ENCODE data around the gene CCDC97. TPM values are rescaled to one million over a fixed set of nuclear protein-coding genes. Genes with fewer than 3 reads are reported as not detected.

The CCDC97 gene
- polyA plus RNA-seq (ENCODE audit: insufficient read length in 3 of 3) = 10 to 100 TPM; 30.9 to 37.8 (median 32.5) TPM
- long read RNA-seq, donor 1, partial matches to known transcripts = 0 of 1 reads
- long read RNA-seq, donor 1, other reads (novel, unspliced or antisense) = 0 of 1 reads
- long read RNA-seq, donor 2, partial matches to known transcripts = 0 of 3 reads
- long read RNA-seq, donor 2, other reads (novel, unspliced or antisense) = 0 of 3 reads
- long read RNA-seq, donor 3, transcript CCDC97-201 (5 exons, 3,322 nt) = major isoform, 9 of 43 reads
- long read RNA-seq, donor 3, partial matches to known transcripts = 34 of 43 reads
- long read RNA-seq, donor 3, other reads (novel, unspliced or antisense) = 0 of 43 reads
- long read RNA-seq, donor 4, transcript CCDC97-201 (5 exons, 3,322 nt) = major isoform, 7 of 16 reads
- long read RNA-seq, donor 4, partial matches to known transcripts = 9 of 16 reads
- long read RNA-seq, donor 4, other reads (novel, unspliced or antisense) = 0 of 16 reads
- long read RNA-seq, donor 5, transcript CCDC97-201 (5 exons, 3,322 nt) = major isoform, 13 of 20 reads
- long read RNA-seq, donor 5, partial matches to known transcripts = 5 of 20 reads
- long read RNA-seq, donor 5, other reads (novel, unspliced or antisense) = 0 of 20 reads
- long read RNA-seq, donor 6, partial matches to known transcripts = 0 of 1 reads
- long read RNA-seq, donor 6, other reads (novel, unspliced or antisense) = 0 of 1 reads
- long read RNA-seq, donor 7, transcript CCDC97-201 (5 exons, 3,322 nt) = major isoform, 7 of 26 reads
- long read RNA-seq, donor 7, partial matches to known transcripts = 10 of 26 reads
- long read RNA-seq, donor 7, other reads (novel, unspliced or antisense) = 6 of 26 reads
- long read RNA-seq, donor 8, transcript CCDC97-201 (5 exons, 3,322 nt) = major isoform, 8 of 16 reads
- long read RNA-seq, donor 8, partial matches to known transcripts = 6 of 16 reads
- long read RNA-seq, donor 8, other reads (novel, unspliced or antisense) = 0 of 16 reads
- long read RNA-seq, donor 9, transcript CCDC97-201 (5 exons, 3,322 nt) = major isoform, 7 of 31 reads
- long read RNA-seq, donor 9, partial matches to known transcripts = 9 of 31 reads
- long read RNA-seq, donor 9, other reads (novel, unspliced or antisense) = 14 of 31 reads
- long read RNA-seq, donor 10, partial matches to known transcripts = 11 of 28 reads
- long read RNA-seq, donor 10, other reads (novel, unspliced or antisense) = 13 of 28 reads
- long read RNA-seq, donor 11, partial matches to known transcripts = 0 of 4 reads
- long read RNA-seq, donor 11, other reads (novel, unspliced or antisense) = 0 of 4 reads
- long read RNA-seq, donor 12, partial matches to known transcripts = 0 of 2 reads
- long read RNA-seq, donor 12, other reads (novel, unspliced or antisense) = 0 of 2 reads
- long read RNA-seq, donor 13, transcript CCDC97-201 (5 exons, 3,322 nt) = major isoform, 5 of 23 reads
- long read RNA-seq, donor 13, partial matches to known transcripts = 16 of 23 reads
- long read RNA-seq, donor 13, other reads (novel, unspliced or antisense) = 0 of 23 reads
- long read RNA-seq, donor 14, partial matches to known transcripts = 0 of 22 reads
- long read RNA-seq, donor 14, other reads (novel, unspliced or antisense) = 18 of 22 reads
- long read RNA-seq, donor 15, transcript CCDC97-201 (5 exons, 3,322 nt) = major isoform, 5 of 5 reads
- long read RNA-seq, donor 15, partial matches to known transcripts = 0 of 5 reads
- long read RNA-seq, donor 15, other reads (novel, unspliced or antisense) = 0 of 5 reads
- long read RNA-seq, donor 16, transcript CCDC97-201 (5 exons, 3,322 nt) = major isoform, 33 of 40 reads
- long read RNA-seq, donor 16, partial matches to known transcripts = 7 of 40 reads
- long read RNA-seq, donor 16, other reads (novel, unspliced or antisense) = 0 of 40 reads

DNA sequence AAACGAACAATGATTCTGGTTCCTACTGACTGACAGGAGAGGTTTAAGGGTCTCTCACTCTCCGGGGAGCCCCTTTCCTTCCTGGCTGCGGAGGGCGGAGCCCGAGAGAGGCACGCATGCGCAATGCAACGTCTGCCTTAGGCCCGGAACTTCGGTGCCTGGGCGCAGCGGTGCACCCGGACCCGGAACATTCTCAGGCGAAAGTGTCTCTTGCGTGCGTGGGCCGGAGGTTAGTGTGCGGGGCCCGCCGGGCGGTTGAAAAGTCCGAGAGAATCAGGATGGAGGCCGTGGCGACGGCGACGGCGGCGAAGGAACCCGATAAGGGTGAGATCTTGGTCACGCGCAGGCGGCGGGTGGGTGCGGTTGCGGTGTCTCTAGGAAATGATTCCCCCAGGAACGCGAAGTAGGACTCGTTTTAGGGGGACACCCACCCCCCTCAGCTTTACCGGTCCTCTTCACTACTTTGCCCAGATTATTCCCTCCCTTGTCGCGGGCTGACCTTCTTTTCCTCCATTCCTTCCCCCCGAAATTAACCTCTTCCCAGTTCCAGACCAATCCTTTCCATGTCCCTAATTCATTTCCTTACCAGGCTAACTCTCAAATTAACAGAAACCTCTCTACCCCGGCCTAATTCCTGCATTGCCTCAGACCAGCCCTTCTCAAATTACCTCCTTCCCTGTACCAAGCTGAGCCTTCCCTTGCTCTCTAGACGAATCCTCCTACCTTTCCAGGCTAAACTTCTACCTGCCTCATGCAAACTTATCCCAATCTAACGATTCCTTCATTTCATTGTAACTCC, at the start of gene CCDC97:
TSS of gene CCDC97 (plus strand) at position 140 of the 799 bp plus-strand sequence. CDS start at position 279, 139 bp downstream.
- peak; percentile 81 to 91 (median 87) for DNase-seq (ENCODE audit: extremely low read depth in 1 of 11, low read depth in 9 of 11, low spot score in 4 of 11)

DNA sequence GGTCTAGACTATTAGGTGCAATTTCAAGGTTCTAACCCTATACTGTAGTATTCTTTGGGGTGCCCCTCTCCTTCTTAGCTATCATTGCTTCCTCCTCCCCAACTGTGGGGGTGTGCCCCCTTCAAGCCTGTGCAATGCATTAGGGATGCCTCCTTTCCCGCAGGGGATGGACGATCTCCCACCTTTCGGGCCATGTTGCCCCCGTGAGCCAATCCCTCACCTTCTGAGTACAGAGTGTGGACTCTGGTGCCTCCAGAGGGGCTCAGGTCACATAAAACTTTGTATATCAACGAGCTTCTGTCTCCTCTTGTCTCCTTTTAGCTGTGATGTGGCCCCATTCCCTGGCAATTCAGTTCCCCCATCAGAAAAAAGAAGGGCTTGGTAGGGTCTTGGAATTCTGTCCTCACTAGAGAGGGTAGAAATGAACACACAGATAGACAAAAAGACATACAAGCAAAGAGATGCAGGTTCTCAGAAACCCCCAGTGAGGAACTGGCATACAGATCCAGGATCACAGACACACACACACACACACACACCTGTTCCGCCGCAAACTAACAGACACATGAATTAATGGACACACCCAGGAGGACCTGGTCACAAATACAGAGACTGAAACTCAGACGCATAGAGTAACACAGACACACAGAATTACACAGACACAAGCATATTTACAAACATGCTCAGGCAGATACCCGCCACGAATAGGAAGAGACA, 48.3 kb upstream of the CCDC97 start:
- DNase-seq (ENCODE audit: extremely low read depth in 1 of 11, low read depth in 9 of 11, low spot score in 4 of 11) = no peak

DNA sequence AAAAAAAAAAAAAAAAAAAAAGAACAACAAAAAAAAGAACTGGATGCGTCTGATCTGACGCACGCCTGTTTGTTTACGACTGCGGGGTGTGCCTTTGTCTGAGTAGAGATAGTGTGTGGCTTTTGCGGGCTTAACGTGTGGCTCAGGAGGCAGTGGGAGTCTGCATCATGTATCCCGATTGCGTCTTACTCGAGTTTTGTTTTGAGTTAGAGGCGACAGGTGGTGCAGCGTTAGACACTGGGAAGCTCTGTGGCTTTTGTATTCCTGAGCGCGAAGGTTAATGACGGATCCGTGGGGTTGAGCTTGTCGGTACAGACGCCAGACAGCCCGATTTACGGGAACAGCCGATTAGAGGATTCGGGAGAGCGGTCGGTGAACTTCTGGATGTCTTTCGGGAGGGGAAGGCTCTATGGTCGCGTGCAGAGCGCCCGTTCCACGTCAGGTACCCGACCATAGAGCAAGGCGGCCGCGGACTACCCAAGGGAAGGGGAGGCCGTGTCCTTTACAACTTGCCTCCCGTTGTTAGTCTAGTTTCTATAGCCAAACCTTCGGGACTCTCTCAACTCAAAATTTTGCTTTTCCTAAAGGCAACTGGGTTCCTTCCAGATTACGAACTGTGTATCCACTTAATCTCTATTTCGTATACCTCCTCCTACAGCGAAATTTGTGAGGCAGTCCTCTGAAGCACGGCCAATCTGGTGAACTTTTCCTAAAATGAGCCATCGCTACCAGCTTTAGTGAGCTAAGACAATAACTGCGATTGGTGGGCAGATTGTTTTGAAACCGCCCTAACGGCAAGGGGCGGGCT, 46.7 kb upstream of the CCDC97 start:
- DNase-seq (ENCODE audit: extremely low read depth in 1 of 11, low read depth in 9 of 11, low spot score in 4 of 11) = peak in 6 of 11 donors; percentile 32 to 63 (median 38)

GRCh38 chr19:41263850-41264580, 46.0 kb upstream of the CCDC97 start, which contains the start of gene HNRNPUL1:
HNRNPUL1 (plus strand) TSS chr19:41264372; CDS start chr19:41264504, 132 bp downstream.
- DNase-seq (ENCODE audit: extremely low read depth in 1 of 11, low read depth in 9 of 11, low spot score in 4 of 11) = peak; percentile 100

- peak in 10 of 11 donors; percentile 31 to 58 (median 42) for DNase-seq (ENCODE audit: extremely low read depth in 1 of 11, low read depth in 9 of 11, low spot score in 4 of 11)
These were observed 45.2 kb upstream of the CCDC97 start for GRCh38 chr19:41264581-41265394.

DNA sequence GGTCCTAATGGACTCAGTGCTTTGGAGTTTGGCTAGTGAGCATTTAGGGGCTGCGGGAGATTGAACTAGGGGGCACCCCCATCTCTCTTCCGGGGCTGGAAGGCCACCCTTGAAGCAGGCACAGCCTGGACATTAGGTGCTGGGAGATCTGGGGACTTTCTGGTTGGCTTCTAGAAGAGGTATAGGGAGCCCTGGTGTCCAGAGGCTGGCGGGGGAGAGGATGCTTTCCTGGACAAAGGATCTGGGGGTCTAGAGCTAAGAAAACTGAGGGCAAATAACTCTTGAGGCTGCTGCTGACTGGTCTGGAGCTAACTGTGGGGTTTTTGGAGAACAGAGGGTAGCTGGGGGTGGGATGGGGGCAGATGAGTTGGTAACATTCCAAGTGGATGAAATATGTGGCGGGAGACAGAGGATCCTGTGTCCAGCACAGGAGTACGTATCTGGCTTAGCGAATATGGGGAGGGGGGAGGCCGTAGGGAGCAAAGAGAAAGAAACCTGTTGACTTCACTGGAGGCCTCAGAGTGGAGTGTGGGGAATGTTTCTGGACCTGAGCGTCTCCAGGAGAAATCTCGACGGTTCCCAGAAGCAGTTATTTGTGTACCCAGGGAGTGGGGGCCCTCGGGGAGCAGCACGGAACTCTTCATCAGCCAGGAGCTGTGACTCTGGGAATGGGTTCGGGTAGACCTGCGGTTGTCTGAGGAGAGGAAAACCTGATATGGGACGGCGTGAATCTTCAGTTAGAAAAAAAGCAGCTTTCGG, 44.4 kb upstream of the CCDC97 start:
- peak in 9 of 11 donors; percentile 9 to 28 (median 20) for DNase-seq (ENCODE audit: extremely low read depth in 1 of 11, low read depth in 9 of 11, low spot score in 4 of 11)

DNA sequence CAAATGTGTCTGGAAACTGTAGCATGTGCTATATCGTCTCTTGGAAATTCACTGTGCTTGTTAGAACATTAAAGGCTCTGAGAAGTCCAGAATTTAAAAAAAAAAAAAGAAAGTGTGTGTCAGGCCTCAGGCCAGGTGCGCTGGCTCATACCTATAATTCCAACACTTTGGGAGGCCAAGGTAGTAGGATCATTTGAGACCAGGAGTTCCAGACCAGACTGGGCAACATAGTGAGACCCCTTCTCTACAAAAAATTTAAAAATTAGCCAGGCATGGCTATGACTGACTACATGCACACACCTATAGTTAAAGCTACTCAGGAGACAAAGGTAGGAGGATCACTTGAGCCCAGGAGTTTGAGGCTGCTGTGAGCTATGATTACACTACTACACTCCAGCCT, 40.9 kb upstream of the CCDC97 start:
- DNase-seq (ENCODE audit: extremely low read depth in 1 of 11, low read depth in 9 of 11, low spot score in 4 of 11) = no peak

GRCh38 chr19:41269571-41269970, 40.4 kb upstream of the CCDC97 start:
- no peak for DNase-seq (ENCODE audit: extremely low read depth in 1 of 11, low read depth in 9 of 11, low spot score in 4 of 11)

DNA sequence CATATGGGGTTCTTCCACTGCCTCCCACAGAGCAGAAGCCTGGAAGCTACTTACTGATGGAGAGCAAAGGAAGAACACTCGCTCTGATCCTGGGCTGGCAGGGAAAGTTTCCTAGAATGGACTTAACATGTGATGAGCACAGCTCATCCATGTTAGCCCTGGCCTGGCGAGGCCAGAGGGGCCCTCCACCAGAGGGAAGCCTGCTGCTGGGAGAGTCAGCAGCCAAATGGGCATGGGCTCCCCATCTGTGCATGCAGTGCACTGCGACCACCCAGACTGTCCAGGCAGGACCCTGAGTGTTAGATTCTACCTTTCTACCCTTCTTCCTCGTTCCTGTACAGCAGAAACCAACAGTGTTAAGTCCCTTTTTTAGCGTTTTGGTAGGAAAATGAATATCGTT, 36.9 kb upstream of the CCDC97 start:
- no peak for DNase-seq (ENCODE audit: extremely low read depth in 1 of 11, low read depth in 9 of 11, low spot score in 4 of 11)

DNA sequence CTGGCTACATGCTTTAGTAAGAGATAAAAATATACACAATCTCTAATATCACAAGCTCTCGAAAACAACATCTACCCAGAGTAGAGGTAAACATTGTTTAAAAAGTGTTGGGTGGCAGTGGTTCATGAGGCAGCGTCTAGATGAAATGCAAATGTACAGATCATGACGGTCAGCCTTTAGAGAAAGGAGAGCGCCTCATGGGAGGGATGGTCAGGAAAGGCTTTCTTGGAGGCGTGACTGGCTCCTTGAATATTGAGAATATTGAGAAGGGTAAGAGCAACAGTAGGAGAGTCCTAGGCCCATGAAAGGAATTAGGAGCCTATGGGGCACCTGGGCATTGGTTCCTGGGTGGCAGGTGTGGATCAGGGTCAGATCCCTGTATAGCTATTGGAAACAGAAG, 35.2 kb upstream of the CCDC97 start:
- no peak for DNase-seq (ENCODE audit: extremely low read depth in 1 of 11, low read depth in 9 of 11, low spot score in 4 of 11)

GRCh38 chr19:41276231-41276630, 33.7 kb upstream of the CCDC97 start:
- DNase-seq (ENCODE audit: extremely low read depth in 1 of 11, low read depth in 9 of 11, low spot score in 4 of 11) = no peak

- DNase-seq (ENCODE audit: extremely low read depth in 1 of 11, low read depth in 9 of 11, low spot score in 4 of 11) = no peak
These were observed 31.5 kb upstream of the CCDC97 start for GRCh38 chr19:41278478-41278877.
